IPS DF 19.7 (cell line): ENCODE measurements around the gene ZAP70.
"Not testable (repeated sequence)": the region's sequence is repeated elsewhere in the genome, so short reads cannot be mapped to it uniquely, and the experiment has no call there.

Source experiments
- DNase-seq: peaks from one replicate; pipeline ENCODE4 v3.0.0-alpha.2; 2013; ENCODE audit warnings: low read depth, low spot score

ZAP70 gene

GRCh38 chr2:97713296-97714083, at the start of gene ZAP70:
ZAP70 (plus strand) TSS chr2:97713576; CDS start chr2:97724037, 10,461 bp downstream.
- no peak for DNase-seq

- no peak for DNase-seq
Measured at GRCh38 chr2:97663626-97663961, 49.8 kb upstream of the ZAP70 start.

- peak; percentile 92 for DNase-seq
Measured at GRCh38 chr2:97663962-97664635, 49.3 kb upstream of the ZAP70 start, which contains the start of gene ACTR1B. ACTR1B (minus strand) TSS chr2:97664044; CDS start chr2:97663890, 154 bp downstream.

- no peak for DNase-seq
Measured at GRCh38 chr2:97664636-97664970, 48.8 kb upstream of the ZAP70 start.

GRCh38 chr2:97669448-97669847, 43.9 kb upstream of the ZAP70 start, which contains the start of gene C2orf92:
C2orf92 (plus strand) TSS chr2:97669713; CDS start chr2:97669789, 76 bp downstream.
- DNase-seq, result no peak

GRCh38 chr2:97670471-97670870, 42.9 kb upstream of the ZAP70 start:
- DNase-seq, result no peak

- no peak for DNase-seq
Measured at GRCh38 chr2:97671526-97671925, 41.9 kb upstream of the ZAP70 start.

- DNase-seq, result not testable (repeated sequence)
Measured at GRCh38 chr2:97672606-97673140, 40.7 kb upstream of the ZAP70 start.

- DNase-seq, result no peak
Measured at GRCh38 chr2:97673182-97673914, 40.0 kb upstream of the ZAP70 start.

GRCh38 chr2:97673915-97674283, 39.5 kb upstream of the ZAP70 start:
- DNase-seq, result no peak

- no peak for DNase-seq
Measured at GRCh38 chr2:97675430-97676113, 37.8 kb upstream of the ZAP70 start.

GRCh38 chr2:97676620-97677019, 36.8 kb upstream of the ZAP70 start:
- DNase-seq, result no peak

- DNase-seq, result no peak
Measured at GRCh38 chr2:97677480-97677879, 35.9 kb upstream of the ZAP70 start.

GRCh38 chr2:97678298-97678697, 35.1 kb upstream of the ZAP70 start:
- no peak for DNase-seq

GRCh38 chr2:97687235-97687634, 26.1 kb upstream of the ZAP70 start:
- not testable (repeated sequence) for DNase-seq

GRCh38 chr2:97688062-97688827, 25.1 kb upstream of the ZAP70 start:
- DNase-seq, result no peak

- peak; percentile 30 for DNase-seq
Measured at GRCh38 chr2:97691166-97691565, 22.2 kb upstream of the ZAP70 start.

- DNase-seq, result no peak
Measured at GRCh38 chr2:97693476-97693875, 19.9 kb upstream of the ZAP70 start.

GRCh38 chr2:97695744-97696143, 17.6 kb upstream of the ZAP70 start:
- DNase-seq, result no peak

- peak; percentile 30 for DNase-seq
Measured at GRCh38 chr2:97697252-97698235, 15.8 kb upstream of the ZAP70 start.
